HEK293 (cell line): ENCODE measurements around the gene IREB2.

ENCODE experiments used
- HIC1 ChIP-seq: fragments of 450-650 bp; formaldehyde crosslinking; IDR thresholded peaks from 2 replicates; pipeline ENCODE4 v1.5.1; 2016; ENCODE audit warnings: missing biosample characterization, missing genetic modification characterization
- HOXD13 ChIP-seq: sonication (generic); formaldehyde crosslinking; IDR thresholded peaks from 2 replicates; pipeline ENCODE4 v1.8.0; 2022; ENCODE audit warnings: missing genetic modification reagents, borderline replicate concordance
- MEIS1 ChIP-seq: sonication (generic); formaldehyde crosslinking; IDR thresholded peaks from 2 replicates; pipeline ENCODE4 v1.8.1; 2022; ENCODE audit warnings: missing genetic modification reagents, mild to moderate bottlenecking, borderline replicate concordance
- MZF1 ChIP-seq: fragments of 450-650 bp; formaldehyde crosslinking; IDR thresholded peaks from 2 replicates; pipeline ENCODE4 v1.5.1; 2017; ENCODE audit warnings: missing biosample characterization, missing genetic modification characterization, borderline replicate concordance
- PBX3 ChIP-seq: sonication (generic); formaldehyde crosslinking; IDR thresholded peaks from 2 replicates; pipeline ENCODE4 v1.8.1; 2022; ENCODE audit warnings: mild to moderate bottlenecking, moderate library complexity, missing genetic modification reagents
- PRDM1 ChIP-seq: fragments of 450-650 bp; formaldehyde crosslinking; IDR thresholded peaks from 2 replicates; pipeline ENCODE4; 2016; ENCODE audit warnings: missing biosample characterization, missing genetic modification characterization
- SCRT2 ChIP-seq: fragments of 450-650 bp; formaldehyde crosslinking; IDR thresholded peaks from 2 replicates; pipeline ENCODE4 v1.5.1; 2016; ENCODE audit warnings: missing biosample characterization, missing genetic modification characterization
- SP2 ChIP-seq: fragments of 450-650 bp; formaldehyde crosslinking; IDR thresholded peaks from 2 replicates; pipeline ENCODE4 v1.5.1; 2016; ENCODE audit warnings: missing biosample characterization, missing genetic modification characterization
- TRIM28 ChIP-seq: IDR thresholded peaks from 2 replicates; pipeline ENCODE4 v1.6.1; 2011; ENCODE audit warnings: low read length, control low read depth, borderline replicate concordance
- YY2 ChIP-seq: fragments of 450-650 bp; formaldehyde crosslinking; IDR thresholded peaks from 2 replicates; pipeline ENCODE4 v1.5.1; 2016; ENCODE audit warnings: missing biosample characterization, missing genetic modification characterization
- ZBTB1 ChIP-seq: fragments of 450-650 bp; formaldehyde crosslinking; IDR thresholded peaks from 2 replicates; pipeline ENCODE4 v1.5.1; 2016; ENCODE audit warnings: missing biosample characterization, missing genetic modification characterization
- ZBTB11 ChIP-seq: fragments of 450-650 bp; formaldehyde crosslinking; conservative IDR thresholded peaks from 2 replicates; pipeline ENCODE4 v1.5.1; 2016; ENCODE audit warnings: low read depth, missing biosample characterization, missing genetic modification characterization
- ZBTB17 ChIP-seq: fragments of 450-650 bp; formaldehyde crosslinking; IDR thresholded peaks from 2 replicates; pipeline ENCODE4 v1.5.1; 2016; ENCODE audit warnings: missing biosample characterization, missing genetic modification characterization
- ZBTB20 ChIP-seq: fragments of 450-650 bp; formaldehyde crosslinking; IDR thresholded peaks from 2 replicates; pipeline ENCODE4 v1.5.1; 2016; ENCODE audit warnings: missing biosample characterization, missing genetic modification characterization
- ZNF138 ChIP-seq: fragments of 450-650 bp; formaldehyde crosslinking; IDR thresholded peaks from 2 replicates; pipeline ENCODE4 v1.5.1; 2016; ENCODE audit warnings: missing biosample characterization, missing genetic modification characterization, borderline replicate concordance
- ZNF155 ChIP-seq: fragments of 450-650 bp; formaldehyde crosslinking; IDR thresholded peaks from 2 replicates; pipeline ENCODE4 v1.5.1; 2016; ENCODE audit warnings: missing biosample characterization, missing genetic modification characterization
- ZNF248 ChIP-seq: fragments of 450-650 bp; formaldehyde crosslinking; IDR thresholded peaks from 2 replicates; pipeline ENCODE4 v1.5.1; 2017; ENCODE audit warnings: missing biosample characterization, missing genetic modification characterization
- ZNF324 ChIP-seq: fragments of 450-650 bp; formaldehyde crosslinking; IDR thresholded peaks from 2 replicates; pipeline ENCODE4 v1.5.1; 2016; ENCODE audit warnings: missing biosample characterization, missing genetic modification characterization
- ZNF335 ChIP-seq: fragments of 450-650 bp; formaldehyde crosslinking; conservative IDR thresholded peaks from 2 replicates; pipeline ENCODE4 v1.5.1; 2016; ENCODE audit warnings: missing biosample characterization, missing genetic modification characterization
- ZNF391 ChIP-seq: fragments of 450-650 bp; formaldehyde crosslinking; IDR thresholded peaks from 2 replicates; pipeline ENCODE4 v1.5.1; 2016; ENCODE audit warnings: low read depth, missing biosample characterization, missing genetic modification characterization, borderline replicate concordance
- ZNF585B ChIP-seq: fragments of 450-650 bp; formaldehyde crosslinking; IDR thresholded peaks from 2 replicates; pipeline ENCODE4 v1.5.1; 2016; ENCODE audit warnings: missing biosample characterization, missing genetic modification characterization
- ZNF660 ChIP-seq: fragments of 450-650 bp; IDR thresholded peaks from 2 replicates; pipeline ENCODE4 v1.5.1; 2018; ENCODE audit warnings: missing biosample characterization, mild to moderate bottlenecking, missing genetic modification characterization
- ZNF830 ChIP-seq: fragments of 450-650 bp; IDR thresholded peaks from 2 replicates; pipeline ENCODE4 v1.5.0; 2018; ENCODE audit warnings: missing biosample characterization, missing genetic modification characterization, low read depth, mild to moderate bottlenecking, moderate library complexity
- ZSCAN16 ChIP-seq: fragments of 450-650 bp; formaldehyde crosslinking; IDR thresholded peaks from 2 replicates; pipeline ENCODE4 v1.5.1; 2016; ENCODE audit warnings: missing biosample characterization, missing genetic modification characterization
- ZSCAN30 ChIP-seq: fragments of 450-650 bp; IDR thresholded peaks from 2 replicates; pipeline ENCODE4 v1.5.1; 2018; ENCODE audit warnings: missing biosample characterization, mild to moderate bottlenecking, missing genetic modification characterization, moderate library complexity

The IREB2 gene

GRCh38 chr15:78540871-78541743, 103.1 kb downstream of the IREB2 start (continued):
- peak; percentile 94 for TF ChIP-seq PRDM1 (tag by site-specific recombination)
- no peak for TF ChIP-seq HOXD13 (CRISPR knock-in tag)
- peak; percentile 84 for TF ChIP-seq ZNF335 (tag by site-specific recombination)
- no peak for TF ChIP-seq ZNF391 (tag by site-specific recombination)
- no peak for TF ChIP-seq ZSCAN30
- no peak for TF ChIP-seq SP2 (tag by site-specific recombination)
- 0 out of 2 replicates have a peak, but pooled peaks have one; percentile 11 for TF ChIP-seq HIC1
- TF ChIP-seq PBX3 (CRISPR knock-in tag) = no peak
- no peak for TF ChIP-seq ZBTB1
- TF ChIP-seq MZF1 (tag by site-specific recombination) = no peak
- no peak for TF ChIP-seq ZNF830 (tag by site-specific recombination)
- TF ChIP-seq TRIM28 = no peak
- TF ChIP-seq YY2 (tag by site-specific recombination) = no peak
- TF ChIP-seq MEIS1 = no peak
- TF ChIP-seq ZSCAN16 (tag by site-specific recombination) = no peak
- TF ChIP-seq ZNF585B (tag by site-specific recombination) = no peak
- peak; percentile 55; the same call in 1 of the 2 replicates for TF ChIP-seq ZBTB17
- TF ChIP-seq ZNF660 (tag by site-specific recombination) = no peak
- TF ChIP-seq ZBTB20 = 0 out of 2 replicates have a peak, but pooled peaks have one; percentile 12
- no peak for TF ChIP-seq ZBTB11
- TF ChIP-seq ZNF138 (tag by site-specific recombination) = no peak
- no peak for TF ChIP-seq ZNF248 (tag by site-specific recombination)
- TF ChIP-seq SCRT2 = no peak
- TF ChIP-seq ZNF324 (tag by site-specific recombination) = no peak
- no peak for TF ChIP-seq ZNF155 (tag by site-specific recombination)
